Right hindlimb (tissue), 1 donor: ENCODE data around the gene GGA2.
"Not testable (repeated sequence)": the region's sequence is repeated elsewhere in the genome, so short reads cannot be mapped to it uniquely, and the experiment has no call there.

Experiments
- DNase-seq: peaks from one replicate; pipeline ENCODE4 v3.0.0-alpha.2; 2018

GGA2 gene

DNA sequence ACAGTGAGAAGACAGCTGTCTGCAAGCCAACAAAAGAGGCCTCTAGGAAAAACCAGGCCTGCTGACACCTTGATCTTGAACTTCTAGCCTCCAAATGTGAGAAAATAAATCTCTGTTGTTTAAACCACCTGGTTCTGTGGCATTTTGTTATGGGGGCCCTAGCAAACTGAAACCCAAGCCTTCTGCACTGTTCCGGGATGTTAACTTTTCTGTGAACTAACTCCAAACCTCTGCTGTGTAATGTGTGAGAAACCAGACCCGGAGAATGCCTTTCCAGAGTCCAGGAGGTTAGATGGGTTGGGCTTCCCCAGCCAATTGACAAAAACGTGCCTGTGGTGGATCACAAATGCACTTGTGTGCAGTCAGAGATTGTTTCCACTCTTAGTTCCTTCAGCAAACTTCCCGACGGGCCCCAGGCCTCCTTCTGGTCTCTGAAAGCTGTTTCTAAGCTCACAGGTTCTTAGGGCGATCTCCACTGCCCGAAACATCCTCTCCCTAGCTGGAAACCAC, 13.6 kb upstream of the GGA2 start:
- DNase-seq: no peak

- no peak for DNase-seq
These were observed 13.0 kb upstream of the GGA2 start for GRCh38 chr16:23523321-23523720.

DNA sequence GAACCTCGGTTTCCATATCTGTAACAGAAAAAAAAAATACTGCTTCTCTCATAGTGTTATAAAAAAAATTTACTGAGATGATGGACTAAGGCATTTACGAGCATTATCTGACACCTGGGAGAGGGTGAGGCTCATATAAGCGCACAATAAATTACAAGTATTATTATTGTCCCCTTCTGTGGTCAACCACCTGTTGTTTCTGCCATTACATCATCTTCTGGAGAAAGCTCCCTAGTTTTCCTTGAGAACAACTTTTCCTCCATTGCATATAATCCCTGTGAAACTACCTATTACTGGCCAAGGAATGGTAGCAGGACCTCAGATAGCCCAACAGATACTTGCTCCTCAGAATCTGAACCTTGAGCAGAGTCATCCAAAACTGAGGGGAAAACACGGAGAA, 11.7 kb upstream of the GGA2 start:
- no peak for DNase-seq

DNA sequence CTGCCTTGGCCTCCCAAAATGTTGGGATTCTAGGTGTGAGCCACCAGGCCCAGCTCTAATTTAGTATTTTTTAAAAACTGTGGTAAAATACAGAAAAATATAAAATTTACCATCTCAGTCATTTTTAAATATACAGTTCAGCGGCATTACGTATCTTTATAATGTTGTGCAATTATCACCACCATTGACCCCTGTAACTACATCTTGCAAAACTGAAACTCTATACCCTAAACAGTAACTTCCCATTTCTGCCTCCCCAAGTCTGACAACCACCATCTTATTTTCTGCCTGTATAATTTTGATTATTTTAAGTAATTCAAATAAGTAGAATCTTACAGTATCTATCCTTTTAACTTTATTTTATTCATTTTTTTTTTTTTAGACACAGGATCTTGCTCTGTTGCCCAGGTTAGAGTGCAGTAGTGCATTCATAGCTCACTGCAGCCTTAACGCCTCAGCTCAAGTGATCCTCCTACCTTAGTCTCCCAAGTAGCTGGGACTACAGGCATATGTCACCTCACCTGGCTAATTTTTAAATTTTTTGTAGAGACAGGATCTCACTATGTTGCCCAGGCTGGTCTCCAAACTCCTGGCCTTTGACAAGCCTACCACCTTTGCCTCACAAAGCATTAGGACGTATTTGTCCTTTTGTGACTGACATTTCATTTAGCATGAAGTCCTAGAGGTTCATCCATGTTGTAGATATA, 10.9 kb upstream of the GGA2 start:
- no peak for DNase-seq

DNA sequence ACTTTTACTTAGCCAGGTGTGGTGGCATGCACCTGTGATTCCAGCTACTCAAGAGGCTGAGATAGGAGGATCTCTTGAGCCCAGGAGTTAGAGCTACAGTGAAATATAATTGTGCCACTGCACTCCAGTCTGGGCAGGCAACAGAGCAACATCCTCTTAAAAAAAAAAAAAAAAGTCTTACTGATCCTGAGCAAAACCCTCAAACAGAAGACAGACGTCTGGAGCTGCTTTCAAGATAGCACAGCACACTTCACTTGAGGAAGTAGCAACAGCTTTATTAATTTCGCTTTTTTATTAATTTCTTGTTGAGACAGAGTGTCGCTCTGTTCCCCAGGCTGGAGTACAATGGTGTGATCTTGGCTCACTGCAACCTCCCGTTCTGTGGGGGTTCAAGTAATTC, 10.2 kb upstream of the GGA2 start:
- no peak for DNase-seq

- DNase-seq: no peak
These were observed 9.0 kb upstream of the GGA2 start for GRCh38 chr16:23519282-23519681.

GRCh38 chr16:23518435-23518891, 8.2 kb upstream of the GGA2 start:
- no peak for DNase-seq

DNA sequence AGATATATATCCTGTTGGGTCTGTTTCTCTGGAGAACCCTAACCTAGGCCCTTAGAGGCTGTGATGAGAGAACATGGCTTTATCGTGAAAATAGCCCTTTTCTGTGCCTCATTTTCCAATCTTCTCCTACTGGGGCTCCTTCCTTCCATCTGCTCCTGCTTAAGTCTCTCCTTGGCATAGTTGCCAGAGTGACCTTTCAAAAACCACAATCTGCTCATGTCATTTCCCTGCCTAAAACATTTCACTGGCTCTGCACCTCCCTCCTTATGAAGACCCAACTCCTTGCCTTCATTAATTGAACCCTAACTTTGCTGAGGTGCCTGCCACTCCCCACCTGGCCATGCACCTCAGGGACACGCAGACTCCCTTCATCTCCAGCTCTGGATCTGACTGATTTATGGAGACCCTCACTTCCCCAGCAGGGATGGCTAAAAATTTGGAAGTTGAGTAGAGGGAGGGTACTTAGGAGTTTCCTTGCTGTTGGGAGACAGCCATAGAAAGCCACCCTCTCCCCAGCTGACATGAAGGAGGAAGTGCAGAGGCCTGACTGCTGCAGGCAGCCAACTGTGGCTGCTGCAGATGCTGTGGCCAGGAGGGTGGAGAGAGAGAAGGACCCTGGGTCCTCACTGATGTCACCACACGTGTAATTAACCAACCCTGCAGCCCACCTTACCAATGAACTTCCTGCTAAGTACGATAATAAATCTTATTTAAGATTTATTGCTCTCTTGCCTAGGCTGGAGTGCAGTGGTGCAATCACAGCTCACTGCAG, 6.3 kb upstream of the GGA2 start:
- no peak for DNase-seq

GRCh38 chr16:23515881-23516280, 5.6 kb upstream of the GGA2 start:
- DNase-seq: no peak

DNA sequence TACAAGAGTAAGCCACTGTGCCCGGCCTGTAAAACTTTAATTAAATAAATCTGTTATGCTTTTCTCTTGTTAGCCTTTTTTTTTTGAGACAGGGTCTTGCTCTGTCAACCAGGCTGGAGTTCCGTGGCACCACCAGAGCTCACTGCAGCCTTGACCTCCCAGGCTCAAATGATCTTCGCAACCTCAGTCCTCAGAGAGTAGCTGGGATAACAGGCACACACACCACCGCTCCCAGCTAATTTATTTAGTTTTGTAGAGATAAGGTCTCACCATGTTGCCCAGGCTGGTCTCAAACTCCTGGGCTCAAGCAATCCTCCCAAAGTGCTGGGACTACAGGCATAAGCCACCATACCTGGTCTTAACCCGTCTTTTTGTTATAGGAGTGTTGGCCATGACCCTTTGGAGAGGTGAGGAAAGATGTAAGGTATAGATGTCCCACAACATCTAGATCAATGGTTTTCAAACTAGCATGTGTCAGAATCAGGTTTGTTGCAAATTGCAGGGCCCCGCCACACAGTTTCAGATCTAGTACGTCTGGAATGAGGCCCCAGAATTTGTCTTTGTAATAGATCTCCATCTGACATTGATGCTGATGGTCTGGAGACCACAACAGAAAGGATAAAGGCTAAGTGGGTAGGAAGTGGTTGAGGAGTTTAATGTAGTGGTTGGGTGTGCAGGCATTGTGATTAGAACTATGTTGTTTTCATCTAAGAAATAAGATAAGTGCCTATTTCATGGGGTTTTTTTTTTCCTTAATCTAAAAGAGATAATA, 4.3 kb upstream of the GGA2 start:
- DNase-seq: no peak

DNA sequence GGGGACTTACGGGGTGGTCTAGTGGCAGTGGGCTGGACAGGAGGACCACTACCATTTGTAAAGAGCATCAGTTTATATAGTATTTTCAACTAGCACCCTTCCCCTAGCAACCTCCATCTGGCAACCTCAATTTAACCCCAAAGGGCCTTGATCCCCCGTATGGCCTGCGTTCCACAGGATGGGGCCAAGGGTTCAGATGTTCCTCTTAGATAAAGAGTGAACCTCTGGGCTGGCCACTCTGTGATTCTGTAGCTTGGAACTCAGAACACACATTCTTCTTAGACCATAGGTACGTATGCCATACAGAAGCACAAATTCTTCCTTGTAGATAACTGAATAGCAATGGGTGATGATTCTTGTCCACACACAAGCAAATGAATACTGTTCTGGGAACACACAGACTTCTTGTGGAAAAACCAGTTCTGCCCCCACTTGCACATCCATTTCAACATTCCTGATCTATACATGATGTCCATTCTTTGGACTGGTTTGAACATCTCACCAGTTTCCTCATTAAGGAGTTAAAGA, 1.9 kb upstream of the GGA2 start:
- no peak for DNase-seq

GRCh38 chr16:23511731-23512130, 1.4 kb upstream of the GGA2 start:
- DNase-seq: no peak

GRCh38 chr16:23510915-23511270, 599 bp upstream of the GGA2 start:
- DNase-seq: not testable (repeated sequence)

DNA sequence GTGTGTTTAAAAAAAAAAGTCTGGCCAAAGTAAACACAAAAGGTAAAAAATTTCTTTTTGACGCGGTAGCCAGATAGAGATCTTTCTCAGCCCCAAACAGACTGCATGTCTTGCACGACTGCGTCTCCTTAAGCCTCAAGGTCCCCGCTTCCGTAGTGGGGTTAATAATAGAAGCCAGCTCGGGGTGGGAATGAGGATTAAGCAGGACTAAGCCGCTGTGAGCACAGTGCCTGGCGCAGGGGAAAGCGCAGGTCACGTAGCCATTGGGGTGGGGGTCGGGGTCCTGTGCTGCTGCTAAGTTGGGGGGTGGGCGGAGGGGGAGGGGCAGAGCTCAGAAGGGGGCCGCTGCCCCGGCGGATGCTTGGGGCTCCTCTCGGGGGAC, 521 bp downstream of the GGA2 start:
- no peak for DNase-seq

GRCh38 chr16:23509441-23509754, 896 bp downstream of the GGA2 start:
- no peak for DNase-seq

DNA sequence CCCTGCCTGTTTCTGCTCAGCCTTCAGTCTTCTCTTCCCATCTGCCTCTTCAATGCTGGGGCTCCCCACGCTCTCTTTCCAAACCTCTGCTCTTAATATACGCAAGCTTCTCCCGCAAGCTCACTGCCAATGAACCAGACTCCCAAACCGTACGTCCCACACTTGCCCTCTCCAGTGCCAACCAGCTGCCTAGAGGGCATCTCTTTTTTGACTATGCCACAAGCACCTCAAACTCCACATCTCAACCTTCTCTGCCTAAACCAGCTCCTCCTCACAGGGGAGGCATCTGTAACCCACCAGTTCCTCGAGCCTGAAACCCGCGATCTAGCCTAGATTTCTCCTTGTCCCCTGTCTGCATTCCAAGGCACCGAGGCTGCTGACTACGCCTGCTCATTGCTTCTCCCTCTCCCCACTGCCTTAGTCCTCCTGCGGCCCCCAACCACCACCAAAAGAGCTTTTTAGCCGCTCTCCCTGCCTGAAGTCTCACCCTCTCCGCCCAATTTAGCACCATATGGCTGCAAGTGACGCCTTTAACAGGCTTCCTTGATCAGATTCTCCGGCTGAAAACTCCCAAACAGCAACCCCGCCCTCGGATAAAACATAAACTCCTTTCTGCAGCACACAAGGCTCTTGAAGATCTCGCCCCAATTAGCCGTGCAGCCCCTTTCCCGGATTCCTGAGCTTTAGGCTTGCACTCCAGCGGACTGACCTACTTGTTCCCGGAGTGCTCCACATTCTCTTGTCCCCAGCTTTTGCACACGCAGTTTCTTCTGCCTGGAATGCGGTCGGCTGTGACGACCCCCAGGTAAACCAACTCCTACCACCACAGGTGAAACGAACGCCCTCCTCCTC, 1.5 kb downstream of the GGA2 start:
- peak; percentile 33 for DNase-seq

DNA sequence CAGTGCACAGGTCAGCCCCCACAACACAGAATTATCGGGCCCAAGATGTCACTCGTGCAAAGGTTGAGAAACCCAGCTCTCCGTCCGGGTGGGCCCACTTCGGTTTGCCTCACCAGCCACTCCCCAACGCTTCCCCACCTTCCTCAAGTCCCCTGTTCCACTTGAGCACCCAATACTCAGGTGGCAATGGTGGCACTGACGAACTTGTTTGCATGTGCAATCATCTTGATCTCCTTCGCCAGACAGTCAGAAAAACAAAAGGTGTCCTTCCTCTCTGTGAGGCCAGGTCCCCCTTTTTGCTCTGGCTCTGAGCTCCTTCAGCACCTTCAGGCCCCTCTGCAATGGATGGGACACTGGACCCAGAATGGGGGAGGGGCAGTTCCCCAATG, 3.7 kb downstream of the GGA2 start:
- no peak for DNase-seq

GRCh38 chr16:23505671-23506605, 4.4 kb downstream of the GGA2 start:
- DNase-seq: no peak

DNA sequence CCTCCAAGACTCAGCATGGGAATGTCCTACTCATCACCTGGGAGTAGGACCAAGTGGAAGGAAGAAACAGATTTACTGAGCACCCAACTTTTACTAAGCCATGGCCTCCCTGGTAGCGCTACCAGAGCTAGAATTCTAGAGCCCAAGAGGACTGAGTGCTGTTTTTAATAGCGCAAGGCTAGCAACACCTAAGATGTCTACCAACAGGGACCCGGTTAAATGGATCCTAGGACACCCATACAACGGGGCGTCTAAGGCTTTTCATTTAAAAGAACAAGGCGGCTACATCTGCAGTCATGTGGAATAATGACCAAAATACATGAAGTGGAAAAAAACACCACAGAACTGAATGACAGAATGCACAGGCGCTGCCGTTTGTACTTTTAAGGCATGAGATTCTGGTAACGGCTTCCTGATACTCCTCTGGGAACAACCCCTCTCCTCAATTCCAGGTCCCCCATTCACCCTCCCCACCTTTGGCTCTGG, 5.1 kb downstream of the GGA2 start:
- DNase-seq: no peak

DNA sequence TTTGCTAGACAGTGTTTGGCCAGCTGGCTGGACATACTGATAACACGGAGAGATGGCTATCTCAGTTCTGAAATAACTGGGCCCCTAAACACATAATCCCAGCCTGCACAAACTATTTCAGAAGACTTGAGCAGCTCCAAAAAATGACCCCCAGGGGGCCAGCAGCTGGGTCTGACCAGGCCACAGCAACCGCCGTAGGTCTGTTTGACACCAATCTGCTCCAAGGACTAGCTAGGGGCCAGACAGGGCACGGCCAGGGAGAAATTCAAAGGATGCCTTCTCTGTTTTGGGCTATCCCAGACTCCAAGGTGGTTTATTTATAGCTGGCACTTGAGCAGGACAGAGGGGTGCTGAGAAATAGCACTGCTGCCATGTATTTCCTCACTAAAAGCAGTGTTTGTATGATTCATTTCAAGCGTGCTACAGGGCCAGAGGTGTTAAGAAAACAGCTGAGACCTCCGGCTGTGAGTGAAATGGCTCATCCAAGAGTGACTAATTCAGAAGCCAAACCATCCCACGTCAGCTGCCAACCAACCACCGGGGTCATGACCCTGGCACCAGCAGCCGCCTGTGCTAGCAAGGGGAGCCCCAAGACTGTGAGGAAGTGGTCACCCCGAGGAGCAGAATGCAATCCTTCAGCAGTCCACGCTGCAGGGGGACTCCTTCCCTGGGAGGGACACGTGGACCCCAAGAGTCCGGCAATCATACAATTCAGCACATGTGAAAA, 5.7 kb downstream of the GGA2 start:
- peak; percentile 50 for DNase-seq

GRCh38 chr16:23504076-23504452, 6.2 kb downstream of the GGA2 start:
- peak; percentile 43 for DNase-seq
